Neural cell (in vitro differentiated cells): ENCODE measurements around the gene FKRP.

ENCODE experiments used
- CTCF ChIP-seq: fragments of 450-650 bp; IDR thresholded peaks from 2 replicates; pipeline ENCODE4 v1.5.1; 2014; ENCODE audit warnings: antibody characterized with exemption, mild to moderate bottlenecking, moderate library complexity; ENCODE audit not compliant: poor library complexity, severe bottlenecking
- RAD21 ChIP-seq: fragments of 450-650 bp; conservative IDR thresholded peaks from 2 replicates; pipeline ENCODE4 v1.6.1; 2014; ENCODE audit warnings: antibody characterized with exemption, mild to moderate bottlenecking, moderate library complexity

DNA sequence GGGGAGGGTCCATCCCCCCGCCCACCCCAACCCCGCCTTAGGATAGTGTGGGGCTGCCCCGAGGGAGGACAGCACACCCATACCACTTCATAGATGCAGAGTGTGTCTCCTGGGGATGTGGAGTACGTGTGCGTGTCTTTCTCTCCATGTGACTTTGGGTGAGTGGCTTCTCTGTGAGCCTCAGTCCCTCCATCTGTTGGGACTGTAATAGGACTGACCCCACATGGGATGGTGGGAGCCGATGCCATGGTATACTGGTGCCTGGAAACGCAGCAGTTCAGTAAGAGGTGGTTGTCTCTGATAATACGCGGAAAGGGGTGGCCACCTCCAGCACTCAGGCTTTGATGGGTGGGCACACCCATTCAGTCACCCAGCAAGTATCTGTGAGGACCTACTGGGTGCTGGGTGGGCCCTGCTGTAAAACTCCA lies 28.1 kb upstream of the FKRP start:
- TF ChIP-seq CTCF (no peak), RAD21 (no peak)
